Measurements from ENCODE around the gene SPAG6.
"Not testable (repeated sequence)": the region's sequence is repeated elsewhere in the genome, so short reads cannot be mapped to it uniquely, and the experiment has no call there.

The SPAG6 gene

DNA sequence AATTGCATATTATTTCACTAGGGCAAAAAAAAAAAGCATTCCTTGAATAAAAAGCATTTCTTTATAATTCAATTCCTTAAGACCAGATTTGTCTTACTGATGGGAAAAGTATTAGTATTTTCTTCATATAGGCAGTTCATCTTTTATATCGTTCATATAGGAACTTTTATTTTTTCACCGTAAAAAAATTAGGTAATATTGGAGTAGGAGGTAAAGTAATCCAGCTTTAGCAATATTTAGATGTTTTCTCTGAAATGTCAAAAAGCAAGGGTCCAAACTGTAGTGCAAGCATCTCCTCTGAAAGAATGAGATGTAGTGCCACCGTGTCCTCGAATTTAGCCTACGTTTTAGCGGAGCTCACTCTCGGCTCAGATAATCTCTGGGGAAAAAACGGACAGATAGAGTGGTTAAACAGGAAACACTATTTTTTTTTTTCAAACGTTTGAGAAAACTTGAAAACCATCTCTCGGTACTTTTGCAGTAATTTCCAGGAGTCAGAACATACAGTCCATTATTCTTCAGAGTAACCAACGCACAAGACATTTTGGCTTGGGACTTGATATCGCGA, 5.5 kb upstream of the SPAG6 start:
- no peak for DNase-seq (ENCODE audit: low read depth)
- H3K4me3 ChIP-seq (ENCODE audit: low read depth, low read length): peak overlapping the region; percentile 74

DNA sequence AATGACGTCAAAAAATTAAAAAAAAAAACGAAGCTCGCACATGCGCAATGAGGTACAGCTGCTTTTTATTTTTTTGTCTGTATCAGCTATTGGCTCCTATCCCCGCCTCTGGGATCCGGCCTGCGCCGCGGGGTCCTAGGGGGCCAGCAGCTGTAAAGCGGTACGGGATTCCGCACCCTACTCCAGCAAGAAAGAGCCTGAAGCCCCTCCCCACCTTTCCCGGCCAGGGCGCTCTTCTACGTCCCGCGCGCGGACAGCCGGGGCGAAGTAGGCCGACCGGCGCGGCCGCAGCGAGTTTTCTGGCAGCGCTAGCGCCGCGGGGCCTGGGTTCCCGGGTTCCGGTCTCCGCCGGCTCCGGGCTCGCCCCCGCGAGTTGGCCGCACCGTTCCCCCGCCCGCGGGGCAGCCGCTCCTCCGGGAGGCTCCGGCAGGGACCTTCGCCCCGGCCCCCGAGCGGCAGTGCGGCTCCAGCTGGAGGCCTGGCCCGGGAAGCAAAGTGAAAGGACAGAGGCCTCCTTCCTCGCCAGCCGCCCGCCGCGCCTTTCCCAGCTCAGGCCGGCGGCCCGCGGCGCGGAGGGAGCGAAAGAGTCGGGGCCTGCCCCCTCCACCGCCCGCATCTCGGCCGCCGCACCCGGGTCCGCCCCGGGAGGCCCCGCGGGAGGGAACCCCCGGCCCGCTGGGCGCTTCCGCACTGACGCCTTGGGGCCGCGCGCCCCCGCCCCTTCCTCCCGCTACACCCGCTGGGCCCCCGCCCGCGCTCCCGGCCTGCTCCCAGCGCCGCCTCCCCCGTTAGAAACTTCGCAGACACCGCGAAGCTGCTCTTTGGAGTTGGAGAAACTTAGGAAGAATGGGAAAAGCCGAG, 4.7 kb upstream of the SPAG6 start:
- no peak for DNase-seq (ENCODE audit: low read depth)
- peak overlapping the region; percentile 74 for H3K4me3 ChIP-seq (ENCODE audit: low read depth, low read length)

DNA sequence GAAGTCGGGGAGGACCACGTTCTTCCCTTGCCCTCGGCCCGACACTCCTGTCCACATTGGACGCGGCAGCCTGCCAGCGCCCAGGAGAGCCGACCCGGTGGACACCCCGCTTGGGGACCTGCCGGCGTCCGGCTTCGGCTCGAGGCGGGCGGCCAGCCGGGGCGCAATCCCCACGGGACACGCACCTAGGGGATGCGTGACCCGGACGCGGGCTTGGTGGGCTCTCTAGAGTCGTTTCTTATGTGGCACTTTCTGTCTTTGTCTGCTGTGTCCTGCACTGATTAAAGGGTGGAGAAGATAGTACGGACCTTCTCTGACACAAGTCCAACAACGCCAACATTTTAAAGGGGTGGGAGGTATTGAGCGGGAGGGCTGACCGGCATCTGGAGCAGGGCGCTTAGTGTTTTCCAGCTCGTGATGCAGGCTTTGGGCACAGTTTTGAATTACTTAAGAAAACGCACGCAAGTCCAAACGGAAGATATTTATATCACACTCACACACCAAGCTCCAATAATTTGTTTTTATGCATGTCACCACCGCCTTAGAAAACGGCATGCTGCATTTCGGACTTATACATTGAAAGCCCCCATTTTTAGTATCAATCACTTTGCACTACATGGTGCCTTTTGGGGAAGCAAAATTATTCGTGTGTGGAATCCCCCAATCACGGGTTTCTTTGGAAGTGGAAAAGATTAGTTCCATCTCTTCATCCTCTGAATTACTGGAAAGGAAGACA, 3.9 kb upstream of the SPAG6 start:
- DNase-seq (ENCODE audit: low read depth): no peak

DNA sequence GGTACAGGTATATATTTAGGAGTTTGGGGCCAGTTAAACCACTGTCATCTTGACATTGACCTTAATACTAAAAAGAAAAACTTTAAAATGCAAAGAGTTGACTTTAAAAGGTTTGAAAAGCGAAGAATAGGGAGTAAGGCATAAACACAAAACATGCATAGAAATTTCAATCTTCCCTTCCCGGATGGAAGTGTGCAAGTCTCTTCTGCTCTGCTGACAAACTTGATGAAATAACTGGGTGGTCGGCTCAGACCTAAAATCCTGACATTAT, 3.4 kb upstream of the SPAG6 start:
- H3K4me3 ChIP-seq (ENCODE audit: low read depth, low read length): no peak overlapping the region

More for the DNA sequence above, 3.9 kb upstream of the SPAG6 start:
- H3K4me3 ChIP-seq (ENCODE audit: low read depth, low read length): peak overlapping the region; percentile 74

DNA sequence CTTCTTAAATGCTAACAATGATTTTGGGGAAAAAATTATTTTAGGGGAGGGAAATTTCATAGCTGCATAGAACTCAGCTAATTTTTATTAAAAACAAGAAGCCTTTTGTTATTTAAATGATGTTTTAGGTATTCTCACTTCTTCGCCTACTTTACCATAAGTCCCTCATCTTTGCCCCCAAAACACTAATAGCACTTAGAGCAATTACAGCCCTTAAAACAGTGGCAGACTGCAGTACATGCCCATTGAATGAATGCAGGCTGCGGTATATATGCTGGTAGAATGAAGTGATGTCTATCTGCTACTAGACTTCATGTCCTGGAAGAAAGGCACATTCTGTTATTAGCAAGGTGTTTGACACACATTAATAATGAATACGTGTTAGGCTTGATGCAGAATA, 2.9 kb upstream of the SPAG6 start:
- no peak for DNase-seq (ENCODE audit: low read depth)
- no peak overlapping the region for H3K4me3 ChIP-seq (ENCODE audit: low read depth, low read length)

More for the DNA sequence above, 3.4 kb upstream of the SPAG6 start:
- no peak for DNase-seq (ENCODE audit: low read depth)

DNA sequence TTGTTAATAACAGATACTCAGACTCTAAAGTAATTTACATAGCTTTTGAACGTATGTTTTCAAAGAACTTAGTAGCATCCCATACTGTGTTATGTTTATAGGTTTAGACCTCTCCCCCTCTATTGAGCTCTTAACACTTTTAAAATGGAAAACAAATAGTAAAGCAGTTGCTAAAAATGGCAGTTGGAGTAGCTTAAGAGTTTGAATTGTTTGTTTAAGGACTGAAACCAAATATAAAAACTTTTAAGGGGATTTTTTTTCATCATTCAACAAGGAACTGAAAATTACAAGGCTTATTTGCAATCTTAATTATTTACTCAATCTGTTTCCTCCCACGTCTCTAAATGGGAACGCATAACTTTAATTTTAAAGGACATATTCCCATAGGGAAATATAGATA, 1.6 kb upstream of the SPAG6 start:
- H3K4me3 ChIP-seq (ENCODE audit: low read depth, low read length): no peak overlapping the region
- no peak for DNase-seq (ENCODE audit: low read depth)

DNA sequence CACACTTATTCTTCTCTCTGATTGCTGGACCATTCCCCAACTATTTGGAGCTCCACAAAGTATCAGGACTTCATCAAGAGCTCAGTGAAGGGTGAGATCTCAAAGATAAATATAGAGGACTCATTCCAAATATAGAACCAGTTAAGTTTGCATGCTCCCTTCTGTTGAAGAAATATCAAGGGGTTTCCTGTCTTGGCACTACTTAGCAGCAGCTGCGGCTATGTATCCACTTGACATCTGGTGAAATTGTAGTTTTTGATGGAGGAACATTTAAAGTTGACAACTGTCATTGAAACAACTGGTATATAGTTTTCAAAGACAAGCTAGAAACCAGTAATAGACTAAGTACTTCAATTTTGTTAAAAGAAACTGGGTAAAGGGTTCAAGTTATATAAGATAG, 1.0 kb upstream of the SPAG6 start:
- H3K4me3 ChIP-seq (ENCODE audit: low read depth, low read length): no peak overlapping the region
- no peak for DNase-seq (ENCODE audit: low read depth)

DNA sequence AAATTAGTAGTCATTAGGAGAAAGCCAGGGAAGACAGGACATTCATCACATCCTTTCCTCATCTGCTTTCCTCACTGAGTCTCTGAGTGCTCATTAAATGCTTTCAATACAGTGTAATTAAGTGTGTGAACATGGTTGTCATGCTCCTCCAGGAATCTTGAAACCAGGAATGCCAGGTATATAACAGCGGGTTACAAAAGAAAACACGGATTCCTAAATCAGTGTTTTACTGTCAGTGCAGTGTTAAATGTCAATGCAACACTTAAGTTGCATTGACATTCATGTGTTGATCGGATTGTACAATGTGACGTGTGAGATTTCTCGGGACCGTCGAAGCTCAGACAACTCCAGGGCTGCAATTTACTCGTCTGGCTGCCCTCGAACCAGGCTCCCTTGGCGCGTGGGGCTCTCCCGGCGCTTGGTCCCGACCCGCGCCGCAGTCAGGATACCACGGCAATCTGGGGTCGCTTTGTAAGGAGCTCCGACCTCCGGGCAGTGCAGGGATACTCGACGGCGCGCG, 455 bp upstream of the SPAG6 start:
- no peak overlapping the region for H3K4me3 ChIP-seq (ENCODE audit: low read depth, low read length)
- DNase-seq (ENCODE audit: low read depth): no peak

DNA sequence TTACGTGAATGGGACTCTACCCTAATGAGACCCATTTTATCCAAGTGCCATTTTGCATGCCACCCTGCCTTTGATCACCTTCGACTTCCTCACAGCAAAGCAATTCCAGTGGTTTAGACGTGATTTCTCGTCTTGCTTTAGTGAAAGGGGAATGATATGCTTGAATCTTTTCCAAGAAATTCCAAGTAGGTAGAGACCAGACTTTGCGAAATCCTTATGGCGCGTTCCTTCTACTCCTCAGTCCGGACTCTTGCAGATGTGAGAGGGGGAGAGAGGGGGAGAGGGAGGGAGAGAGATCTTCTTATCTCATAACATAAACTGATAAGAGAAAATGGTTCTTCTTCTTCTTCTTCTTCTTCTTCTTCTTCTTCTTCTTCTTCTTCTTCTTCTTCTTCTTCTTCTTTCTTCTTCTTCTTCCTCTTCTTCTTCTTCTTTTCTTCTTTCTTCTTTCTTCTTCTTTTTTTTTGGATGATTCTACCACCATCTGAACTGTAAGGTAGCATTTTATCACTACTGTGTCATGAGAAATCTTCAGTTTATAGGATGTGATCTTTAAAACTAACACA, 883 bp downstream of the SPAG6 start:
- DNase-seq (ENCODE audit: low read depth): no peak
- no peak overlapping the region for H3K4me3 ChIP-seq (ENCODE audit: low read depth, low read length)

DNA sequence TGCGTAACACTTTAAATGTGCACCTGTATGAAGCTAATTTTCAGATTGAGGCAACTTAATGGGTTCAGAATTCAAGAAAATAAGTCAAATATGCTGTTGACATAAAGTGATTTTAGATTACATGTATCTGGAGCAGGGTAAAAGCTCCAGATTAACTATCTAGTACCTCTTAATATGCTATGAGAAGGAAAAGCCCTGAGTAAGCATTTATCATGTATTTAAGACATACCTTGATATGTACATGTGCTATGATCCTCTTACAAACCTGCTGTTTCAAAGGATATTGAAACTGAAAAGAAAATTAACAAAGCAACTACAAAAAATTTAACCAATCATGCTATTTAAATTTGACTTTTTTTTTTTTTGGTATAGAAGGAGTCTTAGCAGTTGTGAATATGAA, 4.5 kb downstream of the SPAG6 start:
- no peak for DNase-seq (ENCODE audit: low read depth)
- H3K4me3 ChIP-seq (ENCODE audit: low read depth, low read length): no peak overlapping the region

DNA sequence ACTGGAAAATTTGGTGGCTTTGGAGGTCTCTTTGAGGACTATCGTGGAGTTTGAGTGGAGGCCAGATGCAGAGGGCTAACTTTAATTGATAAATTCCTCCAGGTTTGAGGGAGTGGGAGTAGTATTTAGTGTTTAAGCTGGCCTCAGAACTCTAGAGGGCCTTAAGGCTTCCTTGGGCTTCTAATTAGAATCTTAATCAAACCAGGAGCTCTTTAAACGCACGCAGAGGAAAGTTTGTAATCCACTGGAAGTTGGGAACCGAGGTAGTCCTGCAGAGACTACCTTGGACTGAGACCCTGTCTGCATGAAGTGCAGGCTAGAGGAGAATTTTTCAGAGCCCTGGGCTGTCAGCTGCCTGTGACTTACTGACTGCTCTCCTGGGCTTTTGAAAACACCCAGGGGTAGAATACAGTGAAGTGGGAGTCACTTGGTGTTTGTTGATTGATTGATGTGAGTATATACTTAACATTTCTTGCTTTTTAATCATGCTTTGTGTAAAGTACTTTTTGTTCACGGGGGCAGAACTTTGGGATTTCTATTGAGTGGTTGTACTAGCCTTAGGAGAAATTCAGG, 5.9 kb downstream of the SPAG6 start:
- DNase-seq (ENCODE audit: low read depth): no peak
- H3K4me3 ChIP-seq (ENCODE audit: low read depth, low read length): no peak overlapping the region

DNA sequence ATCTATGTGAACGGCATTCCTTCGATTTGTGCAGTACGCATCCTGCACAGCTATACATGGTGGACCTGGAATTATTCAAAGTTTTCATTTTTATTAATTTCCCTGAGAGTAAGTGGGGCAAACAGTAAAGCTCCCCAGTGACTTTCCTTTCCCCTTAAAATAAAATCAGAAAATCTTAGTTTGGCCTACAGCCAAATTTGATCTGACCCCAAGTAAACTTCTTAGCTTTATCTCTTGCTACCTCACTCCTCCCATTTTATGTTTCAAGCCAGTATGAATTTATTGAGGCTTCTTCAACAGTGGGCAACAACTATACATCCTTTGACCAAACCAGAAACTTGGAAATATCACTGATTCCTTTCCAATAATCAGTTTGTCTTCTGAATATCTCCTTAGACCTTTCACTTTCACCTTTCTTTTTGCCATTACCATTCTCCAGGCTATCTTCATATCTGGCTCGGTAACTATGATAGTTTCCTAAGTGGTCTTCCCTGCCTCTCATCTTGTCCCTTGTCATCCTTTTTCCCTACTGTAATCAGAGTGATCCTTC, 11.1 kb downstream of the SPAG6 start:
- DNase-seq (ENCODE audit: low read depth): no peak
- no peak overlapping the region for H3K4me3 ChIP-seq (ENCODE audit: low read depth, low read length)

DNA sequence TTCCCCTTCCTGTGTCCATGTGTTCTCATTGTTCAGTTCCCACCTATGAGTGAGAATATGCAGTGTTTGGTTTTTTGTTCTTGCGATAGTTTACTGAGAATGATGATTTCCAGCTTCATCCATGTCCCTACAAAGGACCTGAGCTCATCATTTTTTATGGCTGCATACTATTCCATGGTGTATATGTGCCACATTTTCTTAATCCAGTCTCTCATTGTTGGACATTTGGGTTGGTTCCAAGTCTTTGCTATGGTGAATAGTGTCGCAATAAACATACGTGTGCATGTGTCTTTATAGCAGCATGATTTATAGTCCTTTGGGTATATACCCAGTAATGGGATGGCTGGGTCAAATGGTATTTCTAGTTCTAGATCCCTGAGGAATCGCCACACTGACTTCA, 12.5 kb downstream of the SPAG6 start:
- DNase-seq (ENCODE audit: low read depth): not testable (repeated sequence)

DNA sequence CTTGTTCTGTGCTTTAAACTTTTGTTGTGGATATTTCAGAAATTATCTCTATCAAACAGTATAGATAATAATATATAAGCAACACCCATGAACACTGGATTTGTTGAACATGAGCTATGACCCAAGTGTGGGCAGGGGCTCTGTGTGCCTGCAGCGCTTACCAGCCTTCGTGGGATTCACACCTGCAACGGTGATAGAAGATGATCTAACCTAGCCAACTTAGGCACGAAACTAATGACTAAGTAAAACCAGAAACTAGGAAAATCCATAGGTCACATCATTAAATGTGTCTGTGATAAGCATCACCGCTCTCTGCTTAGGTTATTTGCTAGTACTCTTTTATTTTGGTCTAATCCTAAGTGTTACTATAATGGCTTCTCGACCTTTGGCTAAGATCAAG, 18.0 kb downstream of the SPAG6 start:
- no peak overlapping the region for H3K4me3 ChIP-seq (ENCODE audit: low read depth, low read length)
- DNase-seq (ENCODE audit: low read depth): no peak

More for the DNA sequence above, 12.5 kb downstream of the SPAG6 start:
- H3K4me3 ChIP-seq (ENCODE audit: low read depth, low read length): not testable (repeated sequence)

DNA sequence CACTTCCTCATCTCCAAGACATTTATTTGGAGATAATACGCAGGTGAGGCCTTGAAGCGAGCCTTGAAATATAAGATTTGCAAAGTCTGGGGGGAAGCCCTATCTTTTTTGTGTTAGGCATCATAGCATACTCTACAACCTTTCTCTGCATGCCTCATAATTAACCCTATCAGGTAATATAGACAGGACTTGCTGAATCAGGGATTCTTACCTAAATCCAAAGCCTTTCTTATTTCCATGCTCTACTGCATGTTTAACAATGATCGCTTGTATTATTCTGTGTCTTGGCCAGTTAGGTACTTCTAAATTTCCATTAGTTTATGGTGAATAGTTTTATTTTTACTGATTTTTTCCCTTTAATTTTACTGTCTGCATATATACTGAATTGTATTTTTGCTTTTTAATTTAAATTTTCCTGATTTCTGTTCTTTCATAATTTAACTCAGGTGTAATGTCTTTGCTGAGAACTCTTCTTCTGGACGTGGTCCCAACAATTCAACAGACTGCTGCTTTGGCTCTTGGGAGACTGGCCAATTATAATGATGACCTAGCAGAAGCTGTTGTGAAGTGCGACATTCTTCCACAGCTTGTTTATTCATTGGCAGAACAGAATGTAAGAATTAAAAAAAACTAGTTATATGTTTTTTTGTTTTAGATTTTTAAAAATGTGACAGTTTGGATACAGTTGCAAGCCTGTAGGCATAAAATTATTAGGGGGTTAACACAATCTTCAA, 19.3 kb downstream of the SPAG6 start:
- no peak overlapping the region for H3K4me3 ChIP-seq (ENCODE audit: low read depth, low read length)
- DNase-seq (ENCODE audit: low read depth): no peak

DNA sequence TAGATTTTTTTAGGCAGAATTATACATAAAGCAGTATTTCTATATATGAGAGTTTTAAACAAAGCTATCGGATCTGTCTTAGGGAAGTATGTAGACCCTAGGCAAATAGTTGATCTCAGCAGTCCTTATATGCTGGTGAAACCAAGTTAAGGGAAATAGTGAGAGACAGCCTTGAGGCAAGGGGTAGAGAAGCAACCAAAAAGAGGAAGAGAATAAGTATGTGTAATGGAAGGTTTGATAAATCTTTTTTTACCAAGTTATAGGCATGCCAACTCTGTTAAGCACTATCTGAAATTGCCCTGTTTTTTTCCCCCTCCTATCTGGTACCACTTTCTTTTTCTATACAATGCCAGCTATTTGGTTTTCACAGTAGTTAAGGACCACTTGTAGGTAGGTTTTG, 19.9 kb downstream of the SPAG6 start:
- no peak for DNase-seq (ENCODE audit: low read depth)
- no peak overlapping the region for H3K4me3 ChIP-seq (ENCODE audit: low read depth, low read length)

DNA sequence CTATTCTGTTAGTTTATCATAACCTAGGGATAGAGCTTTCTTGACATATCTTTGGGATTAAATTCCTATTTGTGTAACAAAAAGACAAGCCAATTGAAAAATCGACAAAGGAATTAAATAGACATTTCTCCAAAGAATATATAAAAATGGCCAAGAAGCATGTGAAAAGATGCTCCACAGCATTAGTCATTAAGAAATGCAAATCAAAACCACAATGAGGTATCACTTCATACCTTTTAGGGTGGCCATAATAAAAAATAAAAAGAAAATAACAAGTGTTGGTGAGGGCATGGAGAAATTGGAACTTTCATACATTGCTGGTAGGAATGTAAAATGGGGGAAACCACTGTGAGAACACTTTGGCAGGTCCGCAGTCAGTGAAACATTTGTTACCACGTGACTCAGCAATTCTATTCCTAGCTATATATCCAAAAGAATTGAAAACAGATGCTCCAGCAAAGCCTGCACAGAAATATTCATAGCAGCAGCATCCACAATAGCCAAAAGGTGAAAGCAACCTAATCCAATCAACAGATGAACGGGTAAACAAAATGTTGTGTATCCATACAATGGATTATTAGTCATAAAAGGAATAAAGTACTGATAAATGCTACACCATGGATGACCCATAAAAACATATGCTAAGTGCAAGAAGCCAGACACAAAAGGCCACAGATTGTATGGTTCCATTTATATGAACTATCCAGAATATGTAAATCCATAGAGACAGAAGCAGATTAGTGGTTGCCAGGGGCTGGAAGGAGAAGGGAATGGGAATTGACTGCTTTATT, 20.5 kb downstream of the SPAG6 start:
- no peak overlapping the region for H3K4me3 ChIP-seq (ENCODE audit: low read depth, low read length)
- DNase-seq (ENCODE audit: low read depth): no peak

DNA sequence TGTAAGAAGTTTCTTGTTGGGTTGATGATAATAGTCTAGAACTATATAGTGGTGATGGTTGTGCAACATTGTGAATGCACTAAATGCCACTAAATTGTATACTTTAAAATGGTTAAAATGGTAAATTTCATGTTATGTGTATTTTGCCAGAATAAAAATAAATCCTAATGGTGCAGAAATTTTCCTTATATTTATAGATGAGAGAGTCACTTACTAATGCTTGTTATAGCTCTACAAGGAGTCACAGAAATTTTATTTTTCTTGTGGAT, 21.1 kb downstream of the SPAG6 start:
- DNase-seq (ENCODE audit: low read depth): no peak
- H3K4me3 ChIP-seq (ENCODE audit: low read depth, low read length): no peak overlapping the region

DNA sequence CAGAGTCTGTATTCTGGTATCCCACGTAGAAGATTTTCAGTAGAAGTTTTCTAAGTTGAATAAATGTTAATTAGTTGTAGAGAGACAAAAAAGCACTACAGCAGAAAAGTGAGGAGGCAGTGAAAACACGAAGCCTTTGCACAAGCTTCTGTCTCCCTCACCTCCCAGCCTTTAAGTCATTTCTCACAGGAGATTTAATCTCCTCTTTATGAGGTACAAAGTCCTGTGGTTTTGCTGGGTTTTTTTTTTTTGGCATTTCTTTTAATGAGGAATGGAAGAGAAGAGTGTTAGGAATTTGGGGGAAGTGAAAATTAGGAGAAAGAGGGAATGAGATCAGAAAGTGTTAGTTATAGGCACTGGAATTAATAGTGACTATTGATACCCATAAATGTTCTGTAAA, 21.5 kb downstream of the SPAG6 start:
- H3K4me3 ChIP-seq (ENCODE audit: low read depth, low read length): no peak overlapping the region
- DNase-seq (ENCODE audit: low read depth): no peak
